ENCODE measurements around the gene PRXL2B.

The PRXL2B gene

GRCh38 chr1:2587860-2588571 lies 1.4 kb downstream of the PRXL2B start:
- DNase-seq: no peak

DNA sequence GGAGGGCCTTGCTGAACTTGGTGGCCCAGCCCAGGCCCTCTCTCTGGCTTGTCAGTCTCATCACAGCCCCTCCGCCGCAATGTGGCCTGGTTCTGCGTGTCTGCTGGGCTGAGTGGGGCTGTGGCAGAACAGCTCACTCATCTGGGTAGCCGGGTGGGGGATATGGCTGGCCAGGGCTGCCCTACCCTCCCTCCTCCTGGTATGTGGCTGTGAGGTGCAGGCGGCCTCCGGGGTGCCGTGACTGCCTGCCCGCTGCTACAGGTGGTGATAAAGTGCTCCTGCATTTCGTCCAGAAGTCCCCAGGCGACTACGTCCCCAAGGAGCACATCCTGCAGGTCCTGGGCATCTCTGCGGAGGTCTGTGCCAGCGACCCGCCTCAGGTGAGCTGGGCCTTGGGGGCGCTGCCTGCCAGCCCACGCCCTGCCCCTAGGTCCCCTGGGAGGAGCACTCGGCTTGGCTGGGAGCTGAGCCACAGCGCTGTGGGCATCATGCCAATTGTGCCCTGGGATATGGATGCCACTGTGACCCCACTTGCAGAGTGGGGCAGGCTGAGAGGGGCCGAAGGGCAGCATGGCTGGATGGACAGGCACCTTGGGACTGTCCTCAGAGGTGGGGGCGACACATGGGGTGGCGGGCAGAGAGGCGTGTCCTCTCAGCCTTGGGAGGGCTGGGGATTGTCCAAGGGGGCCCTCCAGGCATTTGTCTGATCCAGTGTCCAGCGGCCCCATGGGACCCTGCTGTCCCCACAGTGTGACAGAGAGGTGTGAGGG lies 2.3 kb downstream of the PRXL2B start:
- no peak for DNase-seq

DNA sequence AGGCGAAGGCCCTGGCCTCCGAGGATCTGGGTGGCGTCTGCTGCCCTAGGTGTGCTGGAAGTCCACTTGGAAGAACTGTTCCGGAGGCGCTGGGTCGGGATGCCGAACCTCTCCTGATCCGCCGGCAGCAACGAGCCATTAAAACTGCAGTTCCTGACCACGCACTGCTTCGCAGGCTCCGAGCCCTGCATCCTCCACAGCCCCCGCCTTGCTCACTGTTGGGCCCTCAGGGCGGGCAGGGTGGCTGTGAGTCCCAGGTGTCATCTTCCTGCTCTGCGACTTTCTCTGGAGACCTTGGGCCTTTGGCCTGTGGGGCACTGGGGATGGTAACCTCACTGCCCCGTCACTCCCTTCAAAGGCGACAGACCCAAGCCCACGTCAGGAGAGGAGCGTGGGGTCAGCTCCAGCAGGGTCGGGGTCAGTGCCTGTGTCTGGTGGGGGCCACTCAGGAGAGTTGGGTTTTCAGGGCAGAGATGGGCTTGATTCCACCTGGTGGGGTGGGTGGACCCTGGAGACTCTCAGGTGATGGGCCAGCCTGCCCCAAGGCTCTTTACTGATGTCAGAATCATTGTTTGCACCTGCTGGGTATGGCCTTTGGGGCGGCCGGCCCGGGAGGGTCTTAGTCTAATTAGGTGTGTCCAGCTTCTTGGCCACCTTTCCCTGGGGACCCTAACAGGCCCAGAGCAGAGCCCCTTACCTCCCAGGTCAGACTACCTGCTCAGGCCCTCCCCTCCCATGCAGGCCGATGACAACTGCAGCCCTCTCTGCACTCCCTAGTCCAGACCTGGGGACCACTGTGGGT lies 3.1 kb downstream of the PRXL2B start:
- DNase-seq: no peak

- DNase-seq: no peak
Measured at GRCh38 chr1:2590233-2591141, 3.9 kb downstream of the PRXL2B start.

DNA sequence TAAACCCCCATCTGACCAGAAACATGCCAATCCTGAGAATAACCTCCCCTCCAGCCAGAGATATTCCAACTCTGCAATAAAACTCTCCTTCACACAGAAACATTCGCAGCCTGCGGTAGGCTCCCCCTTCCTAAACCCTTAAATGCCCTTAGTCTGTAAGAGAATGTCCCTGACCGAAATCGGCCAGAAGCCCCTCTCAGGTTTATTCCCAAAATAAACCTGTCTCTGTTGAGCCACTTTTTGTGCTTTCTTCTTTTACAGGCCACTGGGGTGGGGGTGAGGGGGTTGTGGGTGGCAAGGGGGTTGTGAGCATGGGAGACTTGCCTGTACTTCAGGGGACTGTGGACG lies 4.6 kb downstream of the PRXL2B start:
- DNase-seq: no peak

DNA sequence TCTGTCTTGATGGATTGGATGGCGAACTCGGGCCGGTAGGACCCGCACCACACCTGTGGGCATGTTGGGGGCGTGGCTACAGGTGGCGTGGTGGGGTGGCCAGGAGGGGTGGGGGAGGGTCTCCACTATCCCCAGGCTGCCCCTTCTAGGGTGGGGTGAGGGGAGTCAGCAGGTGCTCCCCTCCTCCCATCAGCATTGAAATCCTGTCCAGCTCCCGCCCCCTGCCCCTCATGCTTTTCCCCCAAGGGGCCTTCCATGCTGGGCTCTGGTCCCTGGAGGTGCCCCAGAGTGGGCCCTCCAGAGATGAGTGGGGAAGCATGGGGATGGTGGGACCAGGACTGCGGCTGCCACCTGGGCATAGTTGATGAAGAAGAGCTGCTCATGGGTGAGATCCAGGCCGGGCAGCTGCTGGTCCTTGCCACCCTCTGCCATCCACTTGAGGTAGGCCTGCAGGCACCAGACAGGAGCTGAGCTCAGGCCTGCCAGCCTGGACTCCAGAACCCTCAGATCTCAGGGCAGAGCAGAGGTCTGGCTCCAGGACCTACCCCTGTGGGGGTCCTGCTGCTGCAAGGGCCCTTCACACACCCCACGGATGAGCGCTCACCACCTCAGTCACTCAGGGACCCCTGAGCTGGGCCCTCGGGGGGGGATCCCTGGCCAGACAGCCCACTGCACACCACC lies 5.1 kb downstream of the PRXL2B start:
- DNase-seq: no peak

GRCh38 chr1:2592672-2593071 lies 6.1 kb downstream of the PRXL2B start:
- no peak for DNase-seq

GRCh38 chr1:2593251-2593878 lies 6.8 kb downstream of the PRXL2B start:
- no peak for DNase-seq

GRCh38 chr1:2594001-2594640 lies 7.5 kb downstream of the PRXL2B start:
- DNase-seq: no peak

- DNase-seq: no peak
Measured at GRCh38 chr1:2594641-2595131, 8.1 kb downstream of the PRXL2B start.

- DNase-seq: no peak
Measured at GRCh38 chr1:2595261-2595811, 8.8 kb downstream of the PRXL2B start.

DNA sequence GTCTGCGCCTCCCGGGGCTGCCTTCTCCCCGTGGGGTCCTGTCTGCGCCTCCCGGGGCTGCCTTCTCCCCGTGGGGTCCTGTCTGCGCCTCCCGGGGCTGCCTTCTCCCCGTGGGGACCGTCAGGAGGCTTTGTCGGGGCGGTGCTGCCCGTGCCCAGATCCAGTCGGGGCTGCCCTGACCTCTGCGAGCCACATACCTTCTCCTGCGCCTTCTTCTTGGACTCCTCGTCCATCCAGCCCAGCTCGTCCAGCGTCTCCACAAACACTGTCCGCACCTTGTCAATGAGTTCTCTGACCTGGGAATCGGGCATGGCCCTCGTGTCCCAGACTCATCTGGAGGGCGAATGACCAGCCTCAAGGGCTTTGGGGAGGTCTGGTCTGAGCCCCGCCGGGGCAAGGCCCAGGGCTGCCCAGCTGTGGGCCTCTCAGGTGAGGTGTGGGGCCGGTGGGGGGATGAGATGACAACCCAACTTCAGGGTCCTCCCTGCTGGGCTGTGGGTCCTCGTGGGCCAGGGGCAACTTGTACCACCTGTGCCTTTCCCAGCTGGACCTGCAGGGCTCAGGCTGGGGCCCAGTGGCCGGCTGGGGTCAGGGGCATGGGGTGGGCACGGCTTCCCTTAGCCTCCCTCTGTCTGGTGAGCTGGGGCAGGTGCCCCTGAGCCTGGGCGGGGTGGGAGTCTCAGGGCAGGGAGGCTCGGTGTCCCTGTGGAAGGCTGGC lies 9.4 kb downstream of the PRXL2B start:
- no peak for DNase-seq

- peak in 1 of 2 experiments; percentile 15 for DNase-seq
Measured at GRCh38 chr1:2596530-2597333, 10.2 kb downstream of the PRXL2B start.

- DNase-seq: no peak
Measured at GRCh38 chr1:2597441-2598328, 11.1 kb downstream of the PRXL2B start.

- no peak for DNase-seq
Measured at GRCh38 chr1:2598329-2598931, 11.9 kb downstream of the PRXL2B start.

DNA sequence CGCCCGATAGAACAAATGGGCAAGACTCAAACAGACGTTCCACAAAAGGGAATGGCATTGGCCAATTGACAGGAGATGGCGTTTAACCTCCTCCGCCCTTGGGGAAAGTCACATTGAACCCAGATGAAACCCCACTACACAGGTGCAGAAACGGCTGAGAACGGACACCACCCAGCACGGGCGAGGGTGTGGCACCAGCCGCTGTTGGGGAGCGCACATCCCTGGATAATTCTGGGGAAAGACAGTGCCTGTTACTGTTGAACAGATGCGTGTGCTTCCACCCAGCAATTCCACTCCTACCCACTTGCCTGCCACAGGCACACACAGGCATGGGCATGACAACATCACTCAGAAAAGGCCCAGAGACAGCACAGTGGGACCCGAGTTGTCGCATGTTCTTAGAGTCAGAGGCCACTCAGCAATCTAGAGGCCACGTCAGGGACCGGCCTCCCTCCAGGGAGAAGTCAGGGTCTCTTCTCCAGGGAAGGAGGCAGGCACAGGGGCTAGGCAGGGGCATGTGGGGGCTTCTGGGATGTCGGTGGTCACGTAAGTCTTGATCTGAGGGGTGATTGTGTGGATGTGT lies 15.2 kb downstream of the PRXL2B start:
- no peak for DNase-seq

- DNase-seq: no peak
Measured at GRCh38 chr1:2602311-2602835, 15.8 kb downstream of the PRXL2B start.

Measured in NCI-H1930 (cell line).